ENCODE data around the gene COL9A3.
"Not testable (repeated sequence)": the region's sequence is repeated elsewhere in the genome, so short reads cannot be mapped to it uniquely, and the experiment has no call there.

The COL9A3 gene

GRCh38 chr20:62849431-62849830 is 32.6 kb downstream of the COL9A3 start:
- TF ChIP-seq, protein P1, sequence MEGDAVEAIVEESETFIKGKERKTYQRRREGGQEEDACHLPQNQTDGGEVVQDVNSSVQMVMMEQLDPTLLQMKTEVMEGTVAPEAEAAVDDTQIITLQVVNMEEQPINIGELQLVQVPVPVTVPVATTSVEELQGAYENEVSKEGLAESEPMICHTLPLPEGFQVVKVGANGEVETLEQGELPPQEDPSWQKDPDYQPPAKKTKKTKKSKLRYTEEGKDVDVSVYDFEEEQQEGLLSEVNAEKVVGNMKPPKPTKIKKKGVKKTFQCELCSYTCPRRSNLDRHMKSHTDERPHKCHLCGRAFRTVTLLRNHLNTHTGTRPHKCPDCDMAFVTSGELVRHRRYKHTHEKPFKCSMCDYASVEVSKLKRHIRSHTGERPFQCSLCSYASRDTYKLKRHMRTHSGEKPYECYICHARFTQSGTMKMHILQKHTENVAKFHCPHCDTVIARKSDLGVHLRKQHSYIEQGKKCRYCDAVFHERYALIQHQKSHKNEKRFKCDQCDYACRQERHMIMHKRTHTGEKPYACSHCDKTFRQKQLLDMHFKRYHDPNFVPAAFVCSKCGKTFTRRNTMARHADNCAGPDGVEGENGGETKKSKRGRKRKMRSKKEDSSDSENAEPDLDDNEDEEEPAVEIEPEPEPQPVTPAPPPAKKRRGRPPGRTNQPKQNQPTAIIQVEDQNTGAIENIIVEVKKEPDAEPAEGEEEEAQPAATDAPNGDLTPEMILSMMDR (conservative IDR thresholded peaks at IDR 0.05; ENCODE audit: low read depth, low read length), result no peak
- H3K4me3 ChIP-seq (ENCODE audit: low read length), result no peak overlapping the region
- no peak for DNase-seq (ENCODE audit: low read depth)

DNA sequence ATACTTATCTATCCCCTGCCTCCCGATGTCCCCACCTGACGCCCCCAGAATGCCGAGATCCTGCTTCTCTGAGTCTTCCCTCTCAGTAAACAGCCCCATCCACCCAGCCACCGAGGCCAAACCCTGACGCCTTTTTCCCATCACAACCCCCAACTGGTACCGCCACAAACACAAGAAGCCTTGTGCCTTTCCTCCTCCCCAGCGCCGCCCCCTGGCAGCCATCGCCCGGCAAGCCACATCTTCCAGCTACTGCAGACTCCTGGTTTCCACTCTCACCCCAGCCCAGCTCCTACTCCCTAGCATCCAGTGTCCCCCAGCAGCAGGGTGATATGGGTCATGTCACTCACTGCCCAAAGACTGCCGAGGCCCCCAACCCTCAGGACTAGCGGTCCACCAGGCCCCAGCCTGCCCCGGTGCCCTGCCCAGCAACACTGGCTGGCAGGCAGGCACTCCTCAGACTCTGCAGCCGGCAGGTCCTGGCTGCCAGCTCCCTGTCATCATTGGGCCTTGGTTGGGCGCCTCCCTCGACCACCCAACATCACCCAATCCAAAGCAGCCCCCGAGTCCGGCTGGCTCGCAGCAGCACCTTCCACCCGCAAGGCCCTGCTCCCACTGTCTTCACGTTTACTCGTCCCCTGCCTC is 33.6 kb downstream of the COL9A3 start:
- no peak for DNase-seq (ENCODE audit: low read depth)
- no peak overlapping the region for H3K4me3 ChIP-seq (ENCODE audit: low read length)
- TF ChIP-seq, protein P1 (conservative IDR thresholded peaks at IDR 0.05; ENCODE audit: low read depth, low read length), result no peak

GRCh38 chr20:62852196-62852595 is 35.3 kb downstream of the COL9A3 start:
- TF ChIP-seq, protein P1 (conservative IDR thresholded peaks at IDR 0.05; ENCODE audit: low read depth, low read length), result no peak
- no peak for DNase-seq (ENCODE audit: low read depth)
- no peak overlapping the region for H3K4me3 ChIP-seq (ENCODE audit: low read length)

DNA sequence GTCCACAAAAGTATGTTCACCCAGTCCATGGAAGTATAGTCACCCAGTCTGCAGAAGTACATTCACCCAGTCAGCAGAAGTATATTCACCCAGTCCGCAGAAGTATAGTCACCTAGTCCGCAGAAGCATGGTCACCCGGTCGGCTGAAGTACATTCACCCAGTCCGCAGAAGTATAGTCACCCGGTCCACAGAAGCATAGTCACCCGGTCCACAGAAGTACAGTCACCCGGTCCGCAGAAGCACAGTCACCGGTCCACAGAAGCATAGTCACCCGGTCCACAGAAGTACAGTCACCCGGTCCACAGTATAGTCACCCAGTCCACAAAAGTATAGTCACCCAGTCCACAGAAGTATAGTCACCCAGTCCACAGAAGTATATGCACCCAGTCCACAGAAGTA is 36.0 kb downstream of the COL9A3 start:
- TF ChIP-seq, protein P1 (conservative IDR thresholded peaks at IDR 0.05; ENCODE audit: low read depth, low read length), result no peak
- DNase-seq (ENCODE audit: low read depth), result no peak
- H3K4me3 ChIP-seq (ENCODE audit: low read length), result no peak overlapping the region

DNA sequence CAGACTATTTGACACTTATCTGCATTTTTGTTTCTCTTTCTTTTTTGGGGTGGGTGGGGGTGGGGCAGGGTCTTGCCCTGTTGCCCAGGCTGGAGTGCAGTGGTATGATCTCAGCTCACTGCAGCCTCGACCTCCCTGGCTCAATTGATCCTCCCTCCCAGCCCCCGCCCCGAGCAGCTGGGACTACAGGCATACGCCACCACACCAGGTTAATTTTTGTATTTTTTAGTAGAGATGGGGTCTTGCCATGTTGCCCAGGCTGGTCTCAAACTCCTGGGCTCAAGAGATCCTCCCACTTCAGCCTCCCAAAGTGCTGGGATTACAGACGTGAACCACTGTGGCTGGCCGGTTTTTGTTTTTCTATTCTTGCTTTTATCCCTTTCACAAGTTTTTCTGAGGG is 36.5 kb downstream of the COL9A3 start:
- not testable (repeated sequence) for DNase-seq (ENCODE audit: low read depth); H3K4me3 ChIP-seq (ENCODE audit: low read length)

DNA sequence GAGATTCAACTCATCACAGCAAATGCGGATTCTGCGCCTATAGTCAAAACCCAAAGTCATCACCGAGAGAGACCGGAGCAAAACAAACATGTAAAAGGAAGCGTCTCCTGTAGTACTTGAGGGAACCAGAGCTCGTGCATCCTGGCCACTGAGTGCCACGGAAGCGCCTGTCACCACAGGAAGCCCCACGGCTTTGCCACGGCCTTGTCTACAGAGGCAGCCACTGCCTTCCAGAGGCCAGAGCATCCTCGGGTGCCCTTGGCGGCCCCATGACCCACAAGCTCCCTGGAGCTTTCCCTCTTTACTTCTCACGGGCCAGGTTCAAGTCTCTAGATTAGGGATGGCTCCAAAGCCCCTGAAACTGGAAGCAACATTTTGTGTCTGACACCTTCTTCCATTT is 37.3 kb downstream of the COL9A3 start:
- no peak for DNase-seq (ENCODE audit: low read depth)
- no peak overlapping the region for H3K4me3 ChIP-seq (ENCODE audit: low read length)
- TF ChIP-seq, protein P1 (conservative IDR thresholded peaks at IDR 0.05; ENCODE audit: low read depth, low read length), result no peak

GRCh38 chr20:62855120-62855519 is 38.3 kb downstream of the COL9A3 start:
- H3K4me3 ChIP-seq (ENCODE audit: low read length), result no peak overlapping the region
- no peak for DNase-seq (ENCODE audit: low read depth)
- TF ChIP-seq, protein P1 (conservative IDR thresholded peaks at IDR 0.05; ENCODE audit: low read depth, low read length), result no peak

Data from retinal pigment epithelial cell (primary cell).